Calu3 (cell line): ENCODE measurements around the gene DENND6A. TPM values are rescaled to one million over a fixed set of nuclear protein-coding genes. Genes with fewer than 3 reads are reported as not detected.
"Not testable (repeated sequence)": the region's sequence is repeated elsewhere in the genome, so short reads cannot be mapped to it uniquely, and the experiment has no call there.

Experiments
- BruUV-seq: library from RNA; stranded (reverse); fragments of 400-500 nt; replicated peaks from 2 replicates; lab custom pipeline; 2021; lab: Mats Ljungman, UMichigan
- CTCF ChIA-PET: fragments of 300-600 bp; sonication (Branson Sonifier 250); formaldehyde crosslinking; loops from one replicate; lab custom pipeline; 2022; ENCODE audit warnings: antibody characterized with exemption; lab: Charles Lee
- DNase-seq: peaks from one replicate; pipeline ENCODE4 v3.0.0; 2022
- H3K27ac Mint-ChIP-seq: one replicate; pipeline ENCODE4 v1.8.0; 2022; ENCODE audit warnings: mixed read lengths; ENCODE audit not compliant: unreplicated experiment
- H3K27me3 Mint-ChIP-seq: one replicate; pipeline ENCODE4 v1.8.0; 2022; ENCODE audit warnings: mixed read lengths; ENCODE audit not compliant: unreplicated experiment
- H3K36me3 Mint-ChIP-seq: one replicate; pipeline ENCODE4 v1.8.0; 2022; ENCODE audit warnings: mild to moderate bottlenecking, moderate library complexity, mixed read lengths; ENCODE audit not compliant: insufficient read depth, unreplicated experiment
- H3K4me1 Mint-ChIP-seq: one replicate; pipeline ENCODE4 v1.8.0; 2022; ENCODE audit warnings: mild to moderate bottlenecking, low read depth, mixed read lengths; ENCODE audit not compliant: unreplicated experiment
- H3K4me3 Mint-ChIP-seq: one replicate; pipeline ENCODE4 v1.8.0; 2022; ENCODE audit warnings: mild to moderate bottlenecking, low read depth, moderate library complexity, mixed read lengths; ENCODE audit not compliant: unreplicated experiment
- H3K9me3 Mint-ChIP-seq: one replicate; pipeline ENCODE4 v1.8.0; 2022; ENCODE audit warnings: low read depth, mixed read lengths; ENCODE audit not compliant: unreplicated experiment
- CTCF ChIP-seq: fragments of 200-600 bp; IDR thresholded peaks from one replicate; pipeline ENCODE4 v1.8.0; 2022; ENCODE audit warnings: antibody characterized with exemption; ENCODE audit not compliant: unreplicated experiment
- intact Hi-C: fragments of 100-400 bp; cut with micrococcal nuclease; formaldehyde crosslinking; loops from one replicate; pipeline ENCODE4 v1.10.0; 2022; ENCODE audit not compliant: unreplicated experiment
- total RNA-seq: library from RNA; stranded (reverse); gene quantifications from 2 replicates; pipeline ENCODE4 v1.2.3, GENCODE V29; 2022

The DENND6A gene
- total RNA-seq, 1 experiment from 2014 or later, result 23.7 TPM

GRCh38 chr3:57647292-57647940 lies 45.5 kb downstream of the DENND6A start:
- H3K27ac Mint-ChIP-seq, result no peak overlapping the region
- H3K27me3 Mint-ChIP-seq, result no peaks in the 10 kb centered on the region
- no peak for TF ChIP-seq CTCF
- no peak overlapping the region for H3K4me3 Mint-ChIP-seq
- CTCF ChIA-PET, result interaction anchor here (0.5 kb wide), 1 partner anchor 77 kb away, joined by 3 read pairs; no protein-coding TSS in a partner anchor
- no peaks in the 10 kb centered on the region for H3K9me3 Mint-ChIP-seq
- H3K36me3 Mint-ChIP-seq, result peaks cover 17% of the 10 kb centered on the region
- no TSS peak for BruUV-seq
- H3K4me1 Mint-ChIP-seq, result peaks cover 10% of the 10 kb centered on the region
- no peak for DNase-seq
- intact Hi-C loops, result loop anchor here (1.0 kb wide), 1 partner anchor 41 kb away; no protein-coding TSS in a partner anchor

GRCh38 chr3:57646723-57647122 lies 46.2 kb downstream of the DENND6A start:
- no peak overlapping the region for H3K4me3 Mint-ChIP-seq
- no TSS peak for BruUV-seq
- peaks cover 24% of the 10 kb centered on the region for H3K36me3 Mint-ChIP-seq
- no peak for TF ChIP-seq CTCF
- CTCF ChIA-PET, result interaction anchor here (0.5 kb wide), 1 partner anchor 78 kb away, joined by 3 read pairs; no protein-coding TSS in a partner anchor
- H3K4me1 Mint-ChIP-seq, result peaks cover 10% of the 10 kb centered on the region
- H3K27ac Mint-ChIP-seq, result no peak overlapping the region
- no peak for DNase-seq
- H3K9me3 Mint-ChIP-seq, result no peaks in the 10 kb centered on the region
- intact Hi-C loops, result loop anchor here (1.0 kb wide), 1 partner anchor 42 kb away; no protein-coding TSS in a partner anchor
- no peaks in the 10 kb centered on the region for H3K27me3 Mint-ChIP-seq

- intact Hi-C loops, result no loop called here
- peaks cover 29% of the 10 kb centered on the region for H3K36me3 Mint-ChIP-seq
- CTCF ChIA-PET, result no interaction called here
Measured at GRCh38 chr3:57644740-57645139, 48.1 kb downstream of the DENND6A start.

GRCh38 chr3:57637391-57637790 lies 55.5 kb downstream of the DENND6A start:
- intact Hi-C loops, result loop anchor here (10.0 kb wide), 1 partner anchor 217 kb away; no protein-coding TSS in a partner anchor
- Mint-ChIP-seq H3K4me3 (no peak overlapping the region), H3K36me3 (peaks cover 28% of the 10 kb centered on the region), H3K27me3 (no peaks in the 10 kb centered on the region), H3K9me3 (no peaks in the 10 kb centered on the region), H3K27ac (no peak overlapping the region), H3K4me1 (no peaks in the 10 kb centered on the region)
- CTCF ChIA-PET, result no interaction called here
- TF ChIP-seq CTCF, result no peak
- DNase-seq, result no peak
- BruUV-seq, result no TSS peak

More at GRCh38 chr3:57644740-57645139, 48.1 kb downstream of the DENND6A start:
- no peak for DNase-seq
- Mint-ChIP-seq H3K27ac (peak overlapping the region; percentile 10), H3K4me1 (peaks cover 10% of the 10 kb centered on the region), H3K27me3 (no peaks in the 10 kb centered on the region), H3K4me3 (no peak overlapping the region), H3K9me3 (no peaks in the 10 kb centered on the region)
- no TSS peak for BruUV-seq
- TF ChIP-seq CTCF, result no peak

GRCh38 chr3:57634259-57634658 lies 58.6 kb downstream of the DENND6A start:
- intact Hi-C loops, result loop anchor here (10.0 kb wide), 1 partner anchor 221 kb away; no protein-coding TSS in a partner anchor
- H3K4me1 Mint-ChIP-seq, H3K9me3 Mint-ChIP-seq, H3K4me3 Mint-ChIP-seq, H3K27ac Mint-ChIP-seq, H3K27me3 Mint-ChIP-seq, DNase-seq, BruUV-seq, CTCF ChIA-PET: not testable (repeated sequence)
- peaks cover 22% of the 10 kb centered on the region for H3K36me3 Mint-ChIP-seq
